ENCODE data around the gene TRAPPC10. TPM values are rescaled to one million over a fixed set of nuclear protein-coding genes. Genes with fewer than 3 reads are reported as not detected.
"Not testable (repeated sequence)": the region's sequence is repeated elsewhere in the genome, so short reads cannot be mapped to it uniquely, and the experiment has no call there.

The TRAPPC10 gene
- total and polyA plus RNA-seq, 2 donors (not counting 1 experiment from before 2014, with no cell fraction given) = 61.7 to 145 TPM

GRCh38 chr21:44142470-44142869 is 130.4 kb downstream of the TRAPPC10 start:
- H3K79me2 ChIP-seq (ENCODE audit: control insufficient read depth, insufficient read depth, low read length); H3K9me3 Mint-ChIP-seq (ENCODE audit: insufficient read depth); H3K9me3 ChIP-seq (ENCODE audit: control extremely low read depth in 1 of 3, control insufficient read depth in 2 of 3, insufficient read depth in 1 of 3, low read length in 2 of 3); H4K20me1 ChIP-seq (ENCODE audit: control insufficient read depth, insufficient read depth, low read length, poor library complexity, severe bottlenecking); DNase-seq; ATAC-seq (ENCODE audit: low read depth); H3K27me3 Mint-ChIP-seq; intact Hi-C loops (cut with micrococcal nuclease); H3K4me3 ChIP-seq (ENCODE audit: control extremely low read depth in 1 of 5, extremely low read depth in 1 of 5, insufficient read depth in 1 of 5, low read depth in 2 of 5, low read length in 4 of 5); H3K4me2 ChIP-seq (replicated peaks; ENCODE audit: low read depth, low read length, poor library complexity, severe bottlenecking); H3K4me1 Mint-ChIP-seq; H3K4me3 Mint-ChIP-seq; H3K27ac Mint-ChIP-seq; H3K9ac ChIP-seq (ENCODE audit: low read length); H3K27me3 ChIP-seq (replicated peaks in 1 of 4; ENCODE audit: control extremely low read depth in 1 of 4, control insufficient read depth in 3 of 4, insufficient read depth in 4 of 4, low read length in 3 of 4); POLR2A ChIA-PET; H3K36me3 ChIP-seq (replicated peaks in 1 of 2; ENCODE audit: control extremely low read depth in 1 of 2, control insufficient read depth in 1 of 2, extremely low read depth in 1 of 2, insufficient read depth in 2 of 2, low read length in 1 of 2); CTCF ChIA-PET; H2AFZ ChIP-seq (ENCODE audit: insufficient read depth, low read depth, low read length, poor library complexity, severe bottlenecking); H3K4me1 ChIP-seq (ENCODE audit: control insufficient read depth in 2 of 2, insufficient read depth in 2 of 2, low read length in 2 of 2): not testable (repeated sequence)
- H3K27ac ChIP-seq (ENCODE audit: low read length in 2 of 2) = peak overlapping the region in 1 of 2 donors; percentile 34
- 77% methylated on average over 5 of the region's 10 CpGs for WGBS (ENCODE audit: insufficient coverage)

GRCh38 chr21:44143380-44143779 is 131.3 kb downstream of the TRAPPC10 start:
- H3K9me3 ChIP-seq (ENCODE audit: control extremely low read depth in 1 of 3, control insufficient read depth in 2 of 3, insufficient read depth in 1 of 3, low read length in 2 of 3); H3K4me2 ChIP-seq (replicated peaks; ENCODE audit: low read depth, low read length, poor library complexity, severe bottlenecking); H3K4me3 Mint-ChIP-seq; H3K79me2 ChIP-seq (ENCODE audit: control insufficient read depth, insufficient read depth, low read length); H4K20me1 ChIP-seq (ENCODE audit: control insufficient read depth, insufficient read depth, low read length, poor library complexity, severe bottlenecking); H3K4me1 Mint-ChIP-seq; H3K36me3 ChIP-seq (replicated peaks in 1 of 2; ENCODE audit: control extremely low read depth in 1 of 2, control insufficient read depth in 1 of 2, extremely low read depth in 1 of 2, insufficient read depth in 2 of 2, low read length in 1 of 2); H3K9ac ChIP-seq (ENCODE audit: low read length); H3K4me1 ChIP-seq (ENCODE audit: control insufficient read depth in 2 of 2, insufficient read depth in 2 of 2, low read length in 2 of 2); DNase-seq; POLR2A ChIA-PET; H3K4me3 ChIP-seq (ENCODE audit: control extremely low read depth in 1 of 5, extremely low read depth in 1 of 5, insufficient read depth in 1 of 5, low read depth in 2 of 5, low read length in 4 of 5); intact Hi-C loops (cut with micrococcal nuclease); H3K9me3 Mint-ChIP-seq (ENCODE audit: insufficient read depth); H3K27ac Mint-ChIP-seq; CTCF ChIA-PET; H3K27me3 ChIP-seq (replicated peaks in 1 of 4; ENCODE audit: control extremely low read depth in 1 of 4, control insufficient read depth in 3 of 4, insufficient read depth in 4 of 4, low read length in 3 of 4); H2AFZ ChIP-seq (ENCODE audit: insufficient read depth, low read depth, low read length, poor library complexity, severe bottlenecking); H3K27me3 Mint-ChIP-seq: not testable (repeated sequence)
- WGBS (ENCODE audit: insufficient coverage) = no CpG with 5 or more reads among the region's 17 CpGs
- peak overlapping the region in 1 of 2 donors; percentile 73 for H3K27ac ChIP-seq (ENCODE audit: low read length in 2 of 2)
- ATAC-seq (ENCODE audit: low read depth) = peak; percentile 60

- peak; percentile 10 for ATAC-seq (ENCODE audit: low read depth)
These were observed 131.9 kb downstream of the TRAPPC10 start for GRCh38 chr21:44143996-44144395.

GRCh38 chr21:44144784-44145602 is 132.9 kb downstream of the TRAPPC10 start:
- H3K79me2 ChIP-seq (ENCODE audit: control insufficient read depth, insufficient read depth, low read length); H3K4me1 ChIP-seq (ENCODE audit: control insufficient read depth in 2 of 2, insufficient read depth in 2 of 2, low read length in 2 of 2); CTCF ChIA-PET; H3K27ac Mint-ChIP-seq; H3K4me3 ChIP-seq (ENCODE audit: control extremely low read depth in 1 of 5, extremely low read depth in 1 of 5, insufficient read depth in 1 of 5, low read depth in 2 of 5, low read length in 4 of 5); POLR2A ChIA-PET; H3K9me3 ChIP-seq (ENCODE audit: control extremely low read depth in 1 of 3, control insufficient read depth in 2 of 3, insufficient read depth in 1 of 3, low read length in 2 of 3); H4K20me1 ChIP-seq (ENCODE audit: control insufficient read depth, insufficient read depth, low read length, poor library complexity, severe bottlenecking); H2AFZ ChIP-seq (ENCODE audit: insufficient read depth, low read depth, low read length, poor library complexity, severe bottlenecking); H3K4me3 Mint-ChIP-seq; H3K27me3 Mint-ChIP-seq; H3K9ac ChIP-seq (ENCODE audit: low read length); H3K9me3 Mint-ChIP-seq (ENCODE audit: insufficient read depth); H3K4me2 ChIP-seq (replicated peaks; ENCODE audit: low read depth, low read length, poor library complexity, severe bottlenecking); intact Hi-C loops (cut with micrococcal nuclease); H3K27me3 ChIP-seq (replicated peaks in 1 of 4; ENCODE audit: control extremely low read depth in 1 of 4, control insufficient read depth in 3 of 4, insufficient read depth in 4 of 4, low read length in 3 of 4); H3K36me3 ChIP-seq (replicated peaks in 1 of 2; ENCODE audit: control extremely low read depth in 1 of 2, control insufficient read depth in 1 of 2, extremely low read depth in 1 of 2, insufficient read depth in 2 of 2, low read length in 1 of 2); H3K4me1 Mint-ChIP-seq; DNase-seq: not testable (repeated sequence)
- ATAC-seq (ENCODE audit: low read depth) = peak; percentile 14
- peak overlapping the region in 1 of 2 donors; percentile 60 for H3K27ac ChIP-seq (ENCODE audit: low read length in 2 of 2)
- WGBS (ENCODE audit: insufficient coverage) = no CpG with 5 or more reads among the region's 22 CpGs

More at GRCh38 chr21:44143996-44144395, 131.9 kb downstream of the TRAPPC10 start:
- H3K4me3 ChIP-seq (ENCODE audit: control extremely low read depth in 1 of 5, extremely low read depth in 1 of 5, insufficient read depth in 1 of 5, low read depth in 2 of 5, low read length in 4 of 5); H4K20me1 ChIP-seq (ENCODE audit: control insufficient read depth, insufficient read depth, low read length, poor library complexity, severe bottlenecking); H3K79me2 ChIP-seq (ENCODE audit: control insufficient read depth, insufficient read depth, low read length); H3K4me1 Mint-ChIP-seq; H3K27ac Mint-ChIP-seq; H3K27me3 Mint-ChIP-seq; H3K4me1 ChIP-seq (ENCODE audit: control insufficient read depth in 2 of 2, insufficient read depth in 2 of 2, low read length in 2 of 2); H3K4me3 Mint-ChIP-seq; H3K36me3 ChIP-seq (replicated peaks in 1 of 2; ENCODE audit: control extremely low read depth in 1 of 2, control insufficient read depth in 1 of 2, extremely low read depth in 1 of 2, insufficient read depth in 2 of 2, low read length in 1 of 2); H3K9me3 Mint-ChIP-seq (ENCODE audit: insufficient read depth); H3K9me3 ChIP-seq (ENCODE audit: control extremely low read depth in 1 of 3, control insufficient read depth in 2 of 3, insufficient read depth in 1 of 3, low read length in 2 of 3); CTCF ChIA-PET; H3K27me3 ChIP-seq (replicated peaks in 1 of 4; ENCODE audit: control extremely low read depth in 1 of 4, control insufficient read depth in 3 of 4, insufficient read depth in 4 of 4, low read length in 3 of 4); DNase-seq; H3K4me2 ChIP-seq (replicated peaks; ENCODE audit: low read depth, low read length, poor library complexity, severe bottlenecking); H3K9ac ChIP-seq (ENCODE audit: low read length); H2AFZ ChIP-seq (ENCODE audit: insufficient read depth, low read depth, low read length, poor library complexity, severe bottlenecking); POLR2A ChIA-PET; intact Hi-C loops (cut with micrococcal nuclease): not testable (repeated sequence)
- no CpG with 5 or more reads among the region's 8 CpGs for WGBS (ENCODE audit: insufficient coverage)
- peak overlapping the region in 1 of 2 donors; percentile 73 for H3K27ac ChIP-seq (ENCODE audit: low read length in 2 of 2)
